Effector memory CD8-positive, alpha-beta T cell (primary cell): ENCODE measurements around the gene CYP8B1.

ENCODE experiments used
- ATAC-seq: fragments of 150-1000 bp; cut with Tn5 transposase; replicated peaks from 2 replicates; pipeline ENCODE4 v1.10.0; 2021; ENCODE audit warnings: mild to moderate bottlenecking, moderate library complexity
- DNase-seq, 3 experiments: peaks; one replicate each; pipeline ENCODE4 v3.0.0; 2021
- H3K27ac Mint-ChIP-seq, 2 donors: one replicate each; pipeline ENCODE4 v1.8.0; 2022; ENCODE audit warnings: mild to moderate bottlenecking in 2 of 2, mixed read lengths in 2 of 2, moderate library complexity in 2 of 2
- H3K27me3 Mint-ChIP-seq, 2 donors: one replicate each; pipeline ENCODE4 v1.8.0; 2022; ENCODE audit warnings: mixed read lengths in 2 of 2
- H3K36me3 Mint-ChIP-seq: one replicate; pipeline ENCODE4 v1.8.0; 2022; ENCODE audit warnings: mild to moderate bottlenecking, moderate library complexity, mixed read lengths; ENCODE audit not compliant: insufficient read depth
- H3K4me1 Mint-ChIP-seq, 2 donors: one replicate each; pipeline ENCODE4 v1.8.0; 2022; ENCODE audit warnings: low read depth in 2 of 2, mixed read lengths in 2 of 2
- H3K4me3 Mint-ChIP-seq, 2 donors: one replicate each; pipeline ENCODE4 v1.8.0; 2022; ENCODE audit warnings: mild to moderate bottlenecking in 2 of 2, mixed read lengths in 2 of 2, moderate library complexity in 2 of 2
- H3K9me3 Mint-ChIP-seq, 2 donors: one replicate each; pipeline ENCODE4 v1.8.0; 2022; ENCODE audit warnings: mixed read lengths in 2 of 2

CYP8B1 gene

DNA sequence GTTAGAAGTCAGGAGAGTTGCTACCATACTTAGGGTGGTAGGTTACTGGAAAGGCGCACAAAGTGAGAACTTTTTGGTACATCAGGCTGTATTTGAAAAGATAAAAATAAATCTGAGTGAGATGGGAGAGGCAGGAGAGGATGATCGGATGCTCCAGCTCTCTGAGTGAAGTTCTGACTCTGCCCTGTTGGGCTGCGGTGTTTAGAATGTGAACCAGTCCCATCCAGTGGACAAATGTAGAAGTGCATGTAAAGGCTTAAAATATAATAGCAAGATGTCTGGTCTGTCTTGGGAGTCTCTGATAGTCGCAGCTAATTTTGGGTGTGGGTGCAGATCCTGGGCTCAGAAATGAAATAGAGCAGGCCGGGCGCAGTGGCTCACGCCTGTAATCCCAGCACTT, 36.1 kb downstream of the CYP8B1 start:
- no peak overlapping the region for H3K27ac Mint-ChIP-seq
- H3K36me3 Mint-ChIP-seq: no peaks in the 10 kb centered on the region
- no peaks in the 10 kb centered on the region for H3K4me1 Mint-ChIP-seq
- no peaks in the 10 kb centered on the region for H3K9me3 Mint-ChIP-seq
- DNase-seq: peak; percentile 11 to 31 (median 20)
- peaks cover 11 to 12% of the 10 kb centered on the region in 2 donors for H3K27me3 Mint-ChIP-seq
- H3K4me3 Mint-ChIP-seq: no peak overlapping the region
- ATAC-seq: peak; percentile 99

DNA sequence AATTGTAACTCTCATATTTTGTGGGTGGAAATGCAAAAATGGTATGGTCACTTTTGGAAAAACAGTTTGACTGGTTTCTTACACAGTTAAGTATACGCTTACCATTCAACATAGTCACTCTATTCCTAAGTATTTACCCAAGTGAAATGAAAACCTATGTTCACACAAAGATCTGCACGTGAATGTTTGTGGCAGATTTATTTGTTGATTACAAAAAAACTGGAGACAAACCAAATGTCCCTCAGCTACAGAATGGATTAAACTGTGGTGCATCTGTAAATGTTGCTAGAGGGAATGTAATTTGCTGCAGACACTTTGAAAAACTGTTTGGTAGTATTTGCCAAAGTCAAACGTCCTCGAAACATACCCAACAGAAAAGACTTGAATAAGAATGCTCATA, 37.1 kb downstream of the CYP8B1 start:
- no peak for ATAC-seq

GRCh38 chr3:42836150-42837123, 39.2 kb downstream of the CYP8B1 start:
- H3K27me3 Mint-ChIP-seq: peaks cover 11 to 12% of the 10 kb centered on the region in 2 donors
- no peaks in the 10 kb centered on the region for H3K9me3 Mint-ChIP-seq
- H3K4me1 Mint-ChIP-seq: peaks cover 2 to 3% of the 10 kb centered on the region in 2 donors
- ATAC-seq (no peak), DNase-seq (no peak)
- no peak overlapping the region for H3K27ac Mint-ChIP-seq
- no peak overlapping the region for H3K4me3 Mint-ChIP-seq
- no peaks in the 10 kb centered on the region for H3K36me3 Mint-ChIP-seq

More for the DNA sequence above, 37.1 kb downstream of the CYP8B1 start:
- no peak for DNase-seq
- H3K4me3 Mint-ChIP-seq: no peak overlapping the region
- H3K9me3 Mint-ChIP-seq: no peaks in the 10 kb centered on the region
- H3K36me3 Mint-ChIP-seq: no peaks in the 10 kb centered on the region
- H3K27ac Mint-ChIP-seq: no peak overlapping the region
- H3K27me3 Mint-ChIP-seq: peaks cover 11 to 12% of the 10 kb centered on the region in 2 donors
- H3K4me1 Mint-ChIP-seq: no peaks in the 10 kb centered on the region

- no peaks in the 10 kb centered on the region for H3K36me3 Mint-ChIP-seq
- DNase-seq (peak; percentile 76 to 82 (median 77)), ATAC-seq (peak; percentile 88)
- H3K27me3 Mint-ChIP-seq: peaks cover 21 to 34% of the 10 kb centered on the region in 2 donors
- H3K9me3 Mint-ChIP-seq: no peaks in the 10 kb centered on the region
- H3K4me3 Mint-ChIP-seq: no peak overlapping the region
- no peak overlapping the region for H3K27ac Mint-ChIP-seq
- H3K4me1 Mint-ChIP-seq: peaks cover 5 to 6% of the 10 kb centered on the region in 2 donors
Measured at GRCh38 chr3:42831321-42831713, 44.4 kb downstream of the CYP8B1 start.

DNA sequence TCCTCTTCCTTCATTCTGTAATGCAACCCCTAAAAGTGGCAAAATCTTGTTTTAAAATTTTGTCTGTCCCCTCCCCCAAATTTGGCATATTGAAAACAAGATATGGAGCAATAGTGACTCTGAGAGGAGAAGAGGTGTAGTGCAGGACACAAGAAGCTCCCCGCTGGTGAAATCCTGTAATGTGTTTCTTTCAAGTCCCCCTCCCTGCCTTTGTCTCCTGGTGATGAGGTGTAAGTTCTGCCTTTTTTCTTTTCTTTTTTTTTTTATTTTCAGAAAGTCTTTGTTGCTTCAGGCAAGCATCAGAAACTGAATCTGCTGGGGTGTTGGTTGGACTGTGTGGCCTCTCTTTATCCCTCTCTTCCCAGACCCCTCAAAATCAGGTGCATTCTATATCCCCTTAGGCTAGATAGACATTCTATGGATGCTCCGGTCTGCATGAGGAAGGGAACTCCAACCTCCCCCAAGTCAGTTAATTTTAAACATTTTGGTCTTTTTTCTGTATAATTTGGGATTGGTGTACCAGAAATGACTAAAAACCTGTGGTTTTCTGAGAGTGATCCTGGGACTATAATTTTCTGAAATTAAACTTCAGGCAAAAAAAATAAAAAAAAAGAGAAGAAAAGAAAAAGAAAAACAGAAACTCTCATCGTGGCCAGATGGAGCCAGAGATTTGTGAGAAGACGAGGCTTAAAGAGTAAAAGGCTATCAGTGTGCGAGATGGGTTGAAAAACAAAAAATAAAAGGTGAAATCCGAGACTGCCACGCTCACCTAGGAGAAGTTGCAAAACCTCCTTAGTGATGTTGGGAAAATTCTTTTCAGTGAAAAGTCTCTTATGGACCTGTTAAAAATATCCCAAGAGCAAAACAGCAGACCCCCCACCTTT, 45.0 kb downstream of the CYP8B1 start:
- H3K4me1 Mint-ChIP-seq: peaks cover 5 to 6% of the 10 kb centered on the region in 2 donors
- no peaks in the 10 kb centered on the region for H3K36me3 Mint-ChIP-seq
- no peaks in the 10 kb centered on the region for H3K9me3 Mint-ChIP-seq
- H3K4me3 Mint-ChIP-seq: no peak overlapping the region
- peaks cover 21 to 36% of the 10 kb centered on the region in 2 donors for H3K27me3 Mint-ChIP-seq
- no peak for DNase-seq
- no peak for ATAC-seq
- H3K27ac Mint-ChIP-seq: no peak overlapping the region

- ATAC-seq (no peak), DNase-seq (no peak)
- Mint-ChIP-seq H3K4me1 (peaks cover 5 to 6% of the 10 kb centered on the region in 2 donors), H3K4me3 (no peak overlapping the region), H3K9me3 (no peaks in the 10 kb centered on the region), H3K27ac (no peak overlapping the region), H3K36me3 (no peaks in the 10 kb centered on the region), H3K27me3 (peaks cover 21 to 36% of the 10 kb centered on the region in 2 donors)
Measured at GRCh38 chr3:42829628-42830436, 45.8 kb downstream of the CYP8B1 start.

DNA sequence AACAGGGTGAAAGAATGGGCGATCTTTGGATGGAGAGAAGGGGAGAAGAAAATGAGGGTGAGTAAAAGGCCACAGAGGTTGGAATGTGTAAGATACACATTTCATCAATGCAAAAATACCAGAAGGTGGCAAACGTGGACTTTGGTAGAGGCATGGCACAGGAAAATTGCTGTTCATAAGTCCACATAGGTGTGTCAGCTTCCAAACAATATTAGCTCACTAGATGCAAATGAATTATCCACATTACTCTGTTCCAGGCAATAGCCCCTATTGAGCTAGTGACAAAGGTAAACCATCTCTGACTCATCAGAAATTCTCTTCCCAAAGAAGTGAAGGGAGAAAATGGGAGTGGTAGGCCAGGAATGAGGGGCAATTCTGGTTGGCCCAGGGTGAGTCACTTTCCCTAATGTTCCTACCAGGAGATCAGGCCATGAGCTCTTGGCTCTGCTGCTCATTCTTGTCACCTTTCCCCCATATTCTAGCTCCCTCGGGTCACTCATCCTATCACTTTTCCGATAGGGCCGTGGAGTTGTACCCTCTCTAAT, 46.5 kb downstream of the CYP8B1 start:
- ATAC-seq: no peak

GRCh38 chr3:42827654-42828053, 48.0 kb downstream of the CYP8B1 start:
- H3K4me3 Mint-ChIP-seq: no peak overlapping the region
- H3K4me1 Mint-ChIP-seq: peaks cover 5 to 6% of the 10 kb centered on the region in 2 donors
- DNase-seq (no peak), ATAC-seq (no peak)
- no peaks in the 10 kb centered on the region for H3K36me3 Mint-ChIP-seq
- H3K9me3 Mint-ChIP-seq: no peaks in the 10 kb centered on the region
- H3K27ac Mint-ChIP-seq: no peak overlapping the region
- H3K27me3 Mint-ChIP-seq: peaks cover 28 to 45% of the 10 kb centered on the region in 2 donors

More for the DNA sequence above, 46.5 kb downstream of the CYP8B1 start:
- Mint-ChIP-seq H3K4me3 (no peak overlapping the region), H3K9me3 (no peaks in the 10 kb centered on the region), H3K27ac (no peak overlapping the region), H3K36me3 (no peaks in the 10 kb centered on the region), H3K27me3 (peaks cover 21 to 36% of the 10 kb centered on the region in 2 donors), H3K4me1 (peaks cover 5 to 6% of the 10 kb centered on the region in 2 donors)
- DNase-seq: no peak

DNA sequence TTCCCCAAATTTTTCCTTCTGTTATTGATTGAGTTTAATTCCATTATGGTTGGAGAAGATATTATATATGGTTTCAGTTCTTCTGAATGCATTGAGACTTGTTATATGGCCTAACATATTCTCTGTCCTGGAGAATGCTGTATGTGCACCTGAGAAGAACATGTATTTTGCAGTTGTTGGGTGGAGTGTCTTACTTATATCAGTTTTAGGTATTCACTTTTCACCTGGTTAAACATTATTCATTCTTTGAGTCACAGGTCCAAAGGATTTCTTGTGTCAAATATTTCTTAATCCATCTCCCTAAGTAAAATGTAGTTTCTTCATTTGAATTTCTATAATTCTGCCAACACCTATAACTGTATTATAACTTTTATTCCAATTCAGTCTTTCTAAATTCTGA, 48.7 kb downstream of the CYP8B1 start:
- no peak overlapping the region for H3K4me3 Mint-ChIP-seq

GRCh38 chr3:42826141-42826540, 49.5 kb downstream of the CYP8B1 start:
- Mint-ChIP-seq H3K9me3 (no peaks in the 10 kb centered on the region), H3K27me3 (peaks cover 30 to 47% of the 10 kb centered on the region in 2 donors), H3K4me3 (no peak overlapping the region), H3K4me1 (no peaks in the 10 kb centered on the region), H3K36me3 (no peaks in the 10 kb centered on the region), H3K27ac (no peak overlapping the region)
- ATAC-seq (no peak), DNase-seq (no peak)

More for the DNA sequence above, 48.7 kb downstream of the CYP8B1 start:
- no peaks in the 10 kb centered on the region for H3K36me3 Mint-ChIP-seq
- peaks cover 5 to 6% of the 10 kb centered on the region in 2 donors for H3K4me1 Mint-ChIP-seq
- ATAC-seq (no peak), DNase-seq (no peak)
- H3K27me3 Mint-ChIP-seq: peaks cover 30 to 47% of the 10 kb centered on the region in 2 donors
- no peak overlapping the region for H3K27ac Mint-ChIP-seq
- H3K9me3 Mint-ChIP-seq: no peaks in the 10 kb centered on the region

DNA sequence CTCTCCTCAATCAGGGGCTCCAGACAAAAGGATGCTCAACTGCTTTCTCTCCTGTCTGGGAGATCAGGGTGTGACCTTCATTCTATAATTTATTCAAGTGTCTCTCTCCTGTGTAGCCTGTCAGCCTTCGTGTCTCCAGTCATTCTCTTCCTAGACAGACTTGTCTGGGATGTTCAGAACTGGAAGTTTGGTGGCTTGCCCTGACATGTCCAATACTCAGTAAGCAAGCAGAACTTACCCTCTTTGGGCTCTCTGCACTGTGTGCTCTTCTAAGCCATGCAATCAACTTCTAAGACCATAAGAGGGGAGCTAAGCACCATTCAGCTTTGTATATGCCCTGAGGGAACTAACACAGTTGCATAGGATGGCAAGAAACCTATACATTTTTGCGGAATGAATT, 52.3 kb downstream of the CYP8B1 start:
- no peaks in the 10 kb centered on the region for H3K4me1 Mint-ChIP-seq
- peaks cover 21 to 44% of the 10 kb centered on the region in 2 donors for H3K27me3 Mint-ChIP-seq
- H3K4me3 Mint-ChIP-seq: no peak overlapping the region
- no peak overlapping the region for H3K27ac Mint-ChIP-seq
- no peak for DNase-seq
- no peak for ATAC-seq
- no peaks in the 10 kb centered on the region for H3K9me3 Mint-ChIP-seq
- H3K36me3 Mint-ChIP-seq: no peaks in the 10 kb centered on the region

- Mint-ChIP-seq H3K27ac (no peak overlapping the region), H3K9me3 (no peaks in the 10 kb centered on the region), H3K4me1 (no peaks in the 10 kb centered on the region), H3K27me3 (peaks cover 18 to 39% of the 10 kb centered on the region in 2 donors), H3K36me3 (no peaks in the 10 kb centered on the region), H3K4me3 (no peak overlapping the region)
- DNase-seq (no peak), ATAC-seq (no peak)
Measured at GRCh38 chr3:42822828-42823227, 52.9 kb downstream of the CYP8B1 start.
